Measurements from ENCODE around the gene ANKDD1B.

Gene ANKDD1B

DNA sequence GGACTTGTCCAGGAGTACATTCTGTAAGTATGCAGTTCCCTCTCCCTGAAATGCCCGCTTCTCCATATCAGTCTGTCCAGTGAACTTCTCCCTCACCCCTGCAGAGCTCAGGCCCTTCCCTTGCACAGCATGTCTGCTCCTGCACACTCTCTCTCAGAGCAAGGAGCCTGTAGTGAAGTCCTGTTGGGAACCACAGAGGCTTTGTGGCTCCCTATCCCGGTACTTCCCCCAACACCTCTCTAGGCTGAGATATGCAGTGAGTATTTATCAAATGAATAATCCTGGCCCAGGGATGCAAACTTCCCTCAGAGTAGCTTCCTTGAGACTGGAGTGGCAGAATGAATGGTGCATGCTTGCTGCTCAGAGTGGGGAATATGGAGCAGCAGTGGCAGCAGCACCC lies 57.2 kb downstream of the ANKDD1B start:
- TF ChIP-seq CTCF (IDR thresholded peaks at IDR 0.05; ENCODE audit: low read depth, low read length): no peak
- DNase-seq (ENCODE audit: low read depth in 2 of 2): no peak

GRCh38 chr5:75668977-75669689 lies 57.9 kb downstream of the ANKDD1B start:
- peak overlapping the region in 1 of 2 donors; percentile 2 for H3K4me3 ChIP-seq (replicated peaks in 1 of 2; ENCODE audit: low read depth in 2 of 2, low read length in 2 of 2)
- no peak for TF ChIP-seq CTCF (IDR thresholded peaks at IDR 0.05; ENCODE audit: low read depth, low read length)
- peak; percentile 21 to 33 for DNase-seq (ENCODE audit: low read depth in 2 of 2)

More for the DNA sequence above, 57.2 kb downstream of the ANKDD1B start:
- no peak overlapping the region for H3K4me3 ChIP-seq (replicated peaks in 1 of 2; ENCODE audit: low read depth in 2 of 2, low read length in 2 of 2)

- no peak for TF ChIP-seq CTCF (IDR thresholded peaks at IDR 0.05; ENCODE audit: low read depth, low read length)
- peak in 1 of 2 donors; percentile 54 for DNase-seq (ENCODE audit: low read depth in 2 of 2)
- H3K4me3 ChIP-seq (replicated peaks in 1 of 2; ENCODE audit: low read depth in 2 of 2, low read length in 2 of 2): no peak overlapping the region
Observed at GRCh38 chr5:75670577-75670976, 59.3 kb downstream of the ANKDD1B start.

GRCh38 chr5:75671506-75671905 lies 60.3 kb downstream of the ANKDD1B start:
- peak in 1 of 2 donors; percentile 59 for DNase-seq (ENCODE audit: low read depth in 2 of 2)
- TF ChIP-seq CTCF (IDR thresholded peaks at IDR 0.05; ENCODE audit: low read depth, low read length): no peak
- H3K4me3 ChIP-seq (replicated peaks in 1 of 2; ENCODE audit: low read depth in 2 of 2, low read length in 2 of 2): no peak overlapping the region

GRCh38 chr5:75672616-75673015 lies 61.4 kb downstream of the ANKDD1B start:
- no peak overlapping the region for H3K4me3 ChIP-seq (replicated peaks in 1 of 2; ENCODE audit: low read depth in 2 of 2, low read length in 2 of 2)
- DNase-seq (ENCODE audit: low read depth in 2 of 2): peak in 1 of 2 donors; percentile 34
- TF ChIP-seq CTCF (IDR thresholded peaks at IDR 0.05; ENCODE audit: low read depth, low read length): no peak

DNA sequence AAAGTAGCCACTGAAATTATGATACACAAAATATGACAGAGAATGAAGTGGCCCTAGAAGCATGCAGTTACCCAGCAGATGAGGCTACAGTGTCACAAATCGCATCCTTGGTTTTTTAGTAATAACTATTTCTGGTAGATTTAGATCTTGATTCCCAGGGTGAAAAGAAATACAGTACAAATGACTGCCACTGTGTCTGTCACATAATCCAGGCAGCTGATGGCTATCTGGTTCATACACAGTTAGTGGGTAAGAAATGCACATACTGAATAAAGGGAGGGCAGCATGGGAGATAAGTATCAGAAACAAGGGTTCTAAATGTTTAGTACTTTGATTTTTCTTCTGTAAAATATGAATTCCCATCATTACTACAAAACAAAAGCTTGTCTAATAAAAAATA lies 64.5 kb downstream of the ANKDD1B start:
- H3K4me3 ChIP-seq (replicated peaks in 1 of 2; ENCODE audit: low read depth in 2 of 2, low read length in 2 of 2): no peak overlapping the region
- no peak for DNase-seq (ENCODE audit: low read depth in 2 of 2)
- no peak for TF ChIP-seq CTCF (IDR thresholded peaks at IDR 0.05; ENCODE audit: low read depth, low read length)

GRCh38 chr5:75677607-75678006 lies 66.4 kb downstream of the ANKDD1B start:
- no peak overlapping the region for H3K4me3 ChIP-seq (replicated peaks in 1 of 2; ENCODE audit: low read depth in 2 of 2, low read length in 2 of 2)
- DNase-seq (ENCODE audit: low read depth in 2 of 2): no peak
- no peak for TF ChIP-seq CTCF (IDR thresholded peaks at IDR 0.05; ENCODE audit: low read depth, low read length)
